Loucy (cell line): ENCODE data around the gene MLH1.

Experiments used
- H2AFZ ChIP-seq: fragments of 200-600 bp; sonication (generic); 2 replicates; pipeline ENCODE4 v1.6.0; 2016; ENCODE audit warnings: antibody characterized with exemption, mild to moderate bottlenecking, low read length, moderate library complexity
- H3F3A ChIP-seq: fragments of 200-600 bp; 2 replicates; pipeline ENCODE4 v1.6.0; 2016; ENCODE audit warnings: antibody characterized with exemption, low read depth, mild to moderate bottlenecking
- H3K27me3 ChIP-seq: fragments of 200-600 bp; sonication (generic); 2 replicates; pipeline ENCODE4 v1.6.1; 2014; ENCODE audit warnings: low read length, mild to moderate bottlenecking; ENCODE audit not compliant: insufficient read depth, poor library complexity, severe bottlenecking
- H3K36me3 ChIP-seq: fragments of 200-600 bp; sonication (generic); 2 replicates; pipeline ENCODE4 v1.6.1; 2016; ENCODE audit warnings: low read length; ENCODE audit not compliant: insufficient read depth
- H3K4me1 ChIP-seq: fragments of 200-600 bp; sonication (generic); 2 replicates; pipeline ENCODE4 v1.5.1; 2014; ENCODE audit warnings: low read length, mild to moderate bottlenecking; ENCODE audit not compliant: insufficient read depth, poor library complexity, severe bottlenecking
- H3K4me2 ChIP-seq: fragments of 200-600 bp; sonication (generic); 2 replicates; pipeline ENCODE4 v1.6.0; 2014; ENCODE audit warnings: antibody characterized with exemption, low read length, low read depth, mild to moderate bottlenecking; ENCODE audit not compliant: poor library complexity, severe bottlenecking
- H3K4me3 ChIP-seq: fragments of 200-600 bp; sonication (generic); 2 replicates; pipeline ENCODE4 v1.5.1; 2014; ENCODE audit warnings: low read length, mild to moderate bottlenecking, mixed read lengths; ENCODE audit not compliant: poor library complexity, severe bottlenecking
- H3K79me2 ChIP-seq: fragments of 200-600 bp; sonication (generic); 2 replicates; pipeline ENCODE4 v1.6.1; 2014; ENCODE audit warnings: low read length; ENCODE audit not compliant: insufficient read depth
- H3K9ac ChIP-seq: fragments of 200-600 bp; sonication (generic); 2 replicates; pipeline ENCODE4 v1.6.0; 2014; ENCODE audit warnings: mild to moderate bottlenecking, low read depth, low read length, moderate library complexity; ENCODE audit not compliant: poor library complexity, severe bottlenecking
- H3K9me2 ChIP-seq: fragments of 200-600 bp; sonication (generic); replicated peaks from 2 replicates; pipeline ENCODE4 v1.6.1; 2016; ENCODE audit warnings: low read depth, low read length, mixed read lengths
- H3K9me3 ChIP-seq: fragments of 200-600 bp; sonication (generic); 2 replicates; pipeline ENCODE4 v1.6.1; 2014; ENCODE audit warnings: mild to moderate bottlenecking, antibody characterized with exemption, low read length, low read depth; ENCODE audit not compliant: insufficient read depth
- H4K20me1 ChIP-seq: fragments of 200-600 bp; sonication (generic); 2 replicates; pipeline ENCODE4 v1.6.0; 2014; ENCODE audit warnings: antibody characterized with exemption, low read length, mild to moderate bottlenecking; ENCODE audit not compliant: insufficient read depth, poor library complexity, severe bottlenecking
- EZH2phosphoT487 ChIP-seq: fragments of 200-600 bp; IDR thresholded peaks from 2 replicates; pipeline ENCODE4 v1.6.1; 2018; ENCODE audit warnings: antibody characterized with exemption, mild to moderate bottlenecking, moderate library complexity, borderline replicate concordance
- TF ChIP-seq, protein P1 (sequence below): fragments of 200-600 bp; sonication (generic); conservative IDR thresholded peaks from 2 replicates; pipeline ENCODE4 v1.5.1; 2014; ENCODE audit warnings: mild to moderate bottlenecking, antibody characterized with exemption, low read length

Gene MLH1

DNA sequence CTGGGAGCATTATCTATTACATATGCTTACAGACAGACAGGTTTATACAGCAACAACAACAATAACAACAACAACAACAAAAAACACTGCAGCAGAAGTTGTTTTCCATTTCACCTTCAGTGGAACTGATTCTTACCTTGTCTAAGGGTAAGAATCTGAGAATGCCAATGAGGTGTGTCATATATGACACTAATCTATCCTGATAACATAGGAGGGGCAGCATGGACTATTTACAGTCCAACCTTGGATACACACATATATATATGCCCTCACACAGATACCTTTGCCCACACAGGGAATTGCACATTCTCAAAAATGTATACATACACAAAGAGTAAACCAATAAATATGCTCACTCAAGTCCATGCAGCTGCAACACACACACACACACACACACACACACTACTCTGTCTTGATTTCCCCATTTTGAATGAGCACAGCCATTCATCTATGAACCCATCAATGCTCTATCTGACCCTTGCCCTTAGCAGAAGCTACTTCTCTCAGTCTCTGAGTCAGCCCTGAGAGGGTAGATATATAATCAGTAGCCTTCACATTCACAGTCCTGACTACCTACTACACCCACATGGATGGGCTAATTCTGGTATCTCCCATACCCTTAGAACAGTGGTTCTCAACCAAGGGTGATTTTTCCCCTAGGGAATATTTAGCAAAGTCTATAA is 38.7 kb upstream of the MLH1 start:
- Histone ChIP-seq H3K9ac (no peak overlapping the region), H2AFZ (no peak overlapping the region), H3K9me3 (no peaks in the 10 kb centered on the region), H3K4me2 (no peak overlapping the region), H3K4me3 (no peak overlapping the region), H3K79me2 (no peaks in the 10 kb centered on the region), H3K4me1 (peaks cover 7% of the 10 kb centered on the region), H3K27me3 (no peaks in the 10 kb centered on the region), H3K36me3 (no peaks in the 10 kb centered on the region), H4K20me1 (no peaks in the 10 kb centered on the region), H3K9me2 (no peaks in the 10 kb centered on the region), H3F3A (no peaks in the 10 kb centered on the region)
- no peak for TF ChIP-seq EZH2phosphoT487
- TF ChIP-seq, protein P1, sequence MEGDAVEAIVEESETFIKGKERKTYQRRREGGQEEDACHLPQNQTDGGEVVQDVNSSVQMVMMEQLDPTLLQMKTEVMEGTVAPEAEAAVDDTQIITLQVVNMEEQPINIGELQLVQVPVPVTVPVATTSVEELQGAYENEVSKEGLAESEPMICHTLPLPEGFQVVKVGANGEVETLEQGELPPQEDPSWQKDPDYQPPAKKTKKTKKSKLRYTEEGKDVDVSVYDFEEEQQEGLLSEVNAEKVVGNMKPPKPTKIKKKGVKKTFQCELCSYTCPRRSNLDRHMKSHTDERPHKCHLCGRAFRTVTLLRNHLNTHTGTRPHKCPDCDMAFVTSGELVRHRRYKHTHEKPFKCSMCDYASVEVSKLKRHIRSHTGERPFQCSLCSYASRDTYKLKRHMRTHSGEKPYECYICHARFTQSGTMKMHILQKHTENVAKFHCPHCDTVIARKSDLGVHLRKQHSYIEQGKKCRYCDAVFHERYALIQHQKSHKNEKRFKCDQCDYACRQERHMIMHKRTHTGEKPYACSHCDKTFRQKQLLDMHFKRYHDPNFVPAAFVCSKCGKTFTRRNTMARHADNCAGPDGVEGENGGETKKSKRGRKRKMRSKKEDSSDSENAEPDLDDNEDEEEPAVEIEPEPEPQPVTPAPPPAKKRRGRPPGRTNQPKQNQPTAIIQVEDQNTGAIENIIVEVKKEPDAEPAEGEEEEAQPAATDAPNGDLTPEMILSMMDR = no peak

DNA sequence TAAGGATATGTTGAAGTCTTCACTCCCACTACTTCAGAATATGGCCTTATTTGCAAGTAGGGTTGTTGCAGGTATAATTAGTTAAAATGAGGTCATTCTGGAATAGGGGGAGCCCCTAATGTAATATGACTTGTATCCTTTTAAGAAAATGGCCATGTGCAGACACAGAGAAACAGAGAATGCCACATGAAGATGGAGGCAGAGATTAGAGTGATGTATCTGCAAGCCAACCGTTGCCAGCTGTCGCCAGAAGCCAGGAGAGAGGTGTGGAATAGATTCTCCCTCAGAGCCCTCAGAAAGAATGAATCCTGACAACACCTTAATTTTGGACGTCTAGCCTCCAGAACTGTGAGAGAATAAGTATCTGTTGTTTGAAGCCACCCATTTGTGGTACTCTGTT is 37.2 kb upstream of the MLH1 start:
- H3K79me2 ChIP-seq = no peaks in the 10 kb centered on the region
- no peaks in the 10 kb centered on the region for H4K20me1 ChIP-seq
- H3K27me3 ChIP-seq = no peaks in the 10 kb centered on the region
- H3K9ac ChIP-seq = no peak overlapping the region
- no peaks in the 10 kb centered on the region for H3K9me3 ChIP-seq
- peaks cover 7% of the 10 kb centered on the region for H3K4me1 ChIP-seq
- H3F3A ChIP-seq = no peaks in the 10 kb centered on the region
- no peaks in the 10 kb centered on the region for H3K9me2 ChIP-seq
- no peak overlapping the region for H3K4me2 ChIP-seq
- no peak overlapping the region for H3K4me3 ChIP-seq
- TF ChIP-seq, protein P1 = no peak
- no peak for TF ChIP-seq EZH2phosphoT487
- H3K36me3 ChIP-seq = no peaks in the 10 kb centered on the region
- no peak overlapping the region for H2AFZ ChIP-seq

DNA sequence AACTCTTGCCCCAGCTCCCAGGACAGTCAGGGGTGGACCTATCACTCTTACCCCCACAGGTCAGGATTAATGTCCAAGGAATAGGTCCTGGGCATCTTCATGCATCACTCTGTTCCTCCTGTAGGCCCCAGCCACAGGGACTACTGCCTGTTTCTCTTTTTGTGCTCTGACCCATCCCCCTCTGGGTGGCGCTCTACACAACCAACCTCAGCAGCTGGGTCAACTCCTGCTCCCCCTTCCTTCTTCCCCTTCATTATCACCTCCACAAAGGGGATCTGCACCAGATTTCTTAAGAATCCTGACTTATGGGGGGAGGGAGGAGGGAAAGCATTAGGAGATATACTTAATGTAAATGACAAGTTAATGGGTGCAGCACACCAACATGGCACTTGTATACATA is 36.3 kb upstream of the MLH1 start:
- Histone ChIP-seq H3K4me2 (no peak overlapping the region), H3K9me3 (no peaks in the 10 kb centered on the region), H3F3A (no peaks in the 10 kb centered on the region), H3K9ac (no peak overlapping the region), H3K27me3 (no peaks in the 10 kb centered on the region), H4K20me1 (no peaks in the 10 kb centered on the region), H3K9me2 (no peaks in the 10 kb centered on the region), H3K4me3 (no peak overlapping the region), H3K79me2 (no peaks in the 10 kb centered on the region), H3K4me1 (peaks cover 7% of the 10 kb centered on the region), H3K36me3 (no peaks in the 10 kb centered on the region), H2AFZ (no peak overlapping the region)
- TF ChIP-seq, protein P1 = peak; percentile 60
- no peak for TF ChIP-seq EZH2phosphoT487
